ENCODE measurements around the gene LMBRD1. TPM values are rescaled to one million over a fixed set of nuclear protein-coding genes. Genes with fewer than 3 reads are reported as not detected.
"Not testable (repeated sequence)": the region's sequence is repeated elsewhere in the genome, so short reads cannot be mapped to it uniquely, and the experiment has no call there.

LMBRD1 gene
- total RNA-seq, 6 donors from 2014 or later: 24.5 to 104 (median 55.9) TPM

GRCh38 chr6:69680302-69680701, 116.5 kb downstream of the LMBRD1 start:
- no peaks in the 10 kb centered on the region for H3K27me3 ChIP-seq
- no peaks in the 10 kb centered on the region for H3K4me1 ChIP-seq
- no peak for ATAC-seq (ENCODE audit: low FRiP score in 2 of 2)
- H3K27ac ChIP-seq: no peak overlapping the region
- no peaks in the 10 kb centered on the region for H3K9me3 ChIP-seq
- TF ChIP-seq POLR2AphosphoS5 (IDR thresholded peaks at IDR 0.05) (no peak), CTCF (IDR thresholded peaks at IDR 0.05) (no peak)
- no peak for DNase-seq
- 94 to 98% methylated on average over 1 of the region's 1 CpG for WGBS, 2 donors
- H3K36me3 ChIP-seq: peaks cover 0 to 15% (median 2%) of the 10 kb centered on the region in 4 donors
- H3K4me3 ChIP-seq: no peak overlapping the region

- 76 to 77% methylated on average over 2 of the region's 2 CpGs for WGBS, 2 donors
- Histone ChIP-seq H3K36me3 (peaks cover 0 to 51% (median 8%) of the 10 kb centered on the region in 4 donors), H3K9me3 (no peaks in the 10 kb centered on the region)
These were observed 123.5 kb downstream of the LMBRD1 start for GRCh38 chr6:69673298-69673697.

GRCh38 chr6:69668916-69669315, 127.9 kb downstream of the LMBRD1 start:
- Histone ChIP-seq H3K4me3 (no peak overlapping the region), H3K9me3 (no peaks in the 10 kb centered on the region), H3K27ac (no peak overlapping the region), H3K36me3 (peaks cover 0 to 26% (median 5%) of the 10 kb centered on the region in 4 donors), H3K4me1 (no peaks in the 10 kb centered on the region), H3K27me3 (no peaks in the 10 kb centered on the region)
- ATAC-seq (ENCODE audit: low FRiP score in 2 of 2) (no peak), DNase-seq (no peak)
- 59 to 74% methylated on average over 4 of the region's 4 CpGs for WGBS, 2 donors
- TF ChIP-seq EP300 (IDR thresholded peaks at IDR 0.05) (no peak), POLR2AphosphoS5 (IDR thresholded peaks at IDR 0.05) (no peak), CTCF (IDR thresholded peaks at IDR 0.05) (no peak), POLR2A (IDR thresholded peaks at IDR 0.05) (no peak)

More at GRCh38 chr6:69673298-69673697, 123.5 kb downstream of the LMBRD1 start:
- H3K4me3 ChIP-seq: no peak overlapping the region
- ATAC-seq (ENCODE audit: low FRiP score in 2 of 2) (no peak), DNase-seq (no peak)
- no peaks in the 10 kb centered on the region for H3K27me3 ChIP-seq
- no peaks in the 10 kb centered on the region for H3K4me1 ChIP-seq
- TF ChIP-seq CTCF (IDR thresholded peaks at IDR 0.05) (no peak), POLR2A (IDR thresholded peaks at IDR 0.05) (no peak), EP300 (IDR thresholded peaks at IDR 0.05) (no peak), POLR2AphosphoS5 (IDR thresholded peaks at IDR 0.05) (no peak)
- H3K27ac ChIP-seq: no peak overlapping the region

GRCh38 chr6:69666779-69667178, 130.0 kb downstream of the LMBRD1 start:
- DNase-seq; H3K27ac ChIP-seq; H3K4me1 ChIP-seq; H3K9me3 ChIP-seq; H3K27me3 ChIP-seq; H3K4me3 ChIP-seq; ATAC-seq (ENCODE audit: low FRiP score in 2 of 2); H3K36me3 ChIP-seq: not testable (repeated sequence)
- WGBS, 2 donors: 82 to 88% methylated on average over 9 of the region's 9 CpGs

GRCh38 chr6:69665437-69665836, 131.4 kb downstream of the LMBRD1 start:
- no peak overlapping the region for H3K4me3 ChIP-seq
- no peaks in the 10 kb centered on the region for H3K4me1 ChIP-seq
- DNase-seq (no peak), ATAC-seq (ENCODE audit: low FRiP score in 2 of 2) (no peak)
- H3K9me3 ChIP-seq: no peaks in the 10 kb centered on the region
- TF ChIP-seq POLR2A (IDR thresholded peaks at IDR 0.05) (no peak), EP300 (IDR thresholded peaks at IDR 0.05) (no peak), CTCF (IDR thresholded peaks at IDR 0.05) (no peak), POLR2AphosphoS5 (IDR thresholded peaks at IDR 0.05) (no peak)
- WGBS, 2 donors: 79 to 83% methylated on average over 3 of the region's 3 CpGs
- H3K27me3 ChIP-seq: no peaks in the 10 kb centered on the region
- H3K27ac ChIP-seq: no peak overlapping the region
- H3K36me3 ChIP-seq: no peaks in the 10 kb centered on the region
